ENCODE measurements around the gene VPS8. TPM values are rescaled to one million over a fixed set of nuclear protein-coding genes. Genes with fewer than 3 reads are reported as not detected.

VPS8 gene
- total and polyA plus RNA-seq, 4 donors: 49.3 to 155 (median 66.4) TPM

DNA sequence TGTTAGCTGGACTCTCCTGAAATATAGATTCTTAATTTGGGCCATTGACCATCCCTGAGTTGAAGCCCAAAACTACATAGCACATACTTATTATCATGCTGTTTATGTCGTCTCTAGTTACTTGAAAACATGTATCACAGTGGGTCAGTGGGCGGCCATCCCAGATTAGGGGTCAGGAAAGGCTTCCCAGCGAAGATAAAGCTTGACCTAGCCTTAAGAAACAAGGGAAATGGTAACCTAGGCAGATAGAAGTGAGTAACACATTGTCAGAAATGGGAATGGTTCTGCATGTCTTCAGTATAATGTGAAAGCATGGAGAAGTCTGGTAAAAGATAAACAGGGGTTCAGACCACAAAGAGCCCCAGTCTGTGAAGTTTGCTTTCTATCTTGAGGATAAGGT, 216.2 kb downstream of the VPS8 start:
- no peak overlapping the region for H3K27ac ChIP-seq (ENCODE audit: low read depth, low read length)
- H3K27me3 ChIP-seq (ENCODE audit: control insufficient read depth, insufficient read depth, low read length): no peaks in the 10 kb centered on the region
- DNase-seq (ENCODE audit: low read depth in 4 of 6, low spot score in 6 of 6): no peak
- peaks cover 2% of the 10 kb centered on the region for H3K36me3 ChIP-seq (ENCODE audit: control insufficient read depth, insufficient read depth, low read length)
- WGBS (ENCODE audit: insufficient coverage): 93% methylated on average over 3 of the region's 3 CpGs
- no peaks in the 10 kb centered on the region for H3K4me1 ChIP-seq (ENCODE audit: control insufficient read depth, insufficient read depth, low read length)
- H3K9me3 ChIP-seq (ENCODE audit: control insufficient read depth, insufficient read depth, low read length): no peaks in the 10 kb centered on the region
- no peak overlapping the region for H3K4me3 ChIP-seq (ENCODE audit: low read depth, low read length)

DNA sequence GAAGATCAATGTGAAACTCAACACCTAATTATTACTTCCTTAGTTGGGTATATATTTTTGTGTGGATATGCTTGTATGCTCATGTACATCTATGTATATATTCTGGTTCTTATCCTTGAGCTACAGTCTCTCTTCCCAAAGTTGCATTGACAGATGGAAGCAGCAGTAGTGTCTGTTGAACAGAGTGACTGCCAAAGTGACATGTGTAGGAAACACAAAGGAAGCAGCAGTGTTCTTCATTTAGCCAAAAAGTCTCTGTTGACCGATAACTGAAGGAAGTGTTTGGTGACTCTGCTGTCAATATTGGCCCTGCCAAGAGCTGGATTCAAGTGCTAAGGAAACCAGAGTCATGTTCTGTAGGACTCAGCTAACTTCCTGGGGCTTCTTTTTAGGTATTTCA, 217.1 kb downstream of the VPS8 start:
- peak in 1 of 6 donors; percentile 90 for DNase-seq (ENCODE audit: low read depth in 4 of 6, low spot score in 6 of 6)
- Histone ChIP-seq H3K9me3 (ENCODE audit: control insufficient read depth, insufficient read depth, low read length) (no peaks in the 10 kb centered on the region), H3K36me3 (ENCODE audit: control insufficient read depth, insufficient read depth, low read length) (peaks cover 2% of the 10 kb centered on the region), H3K27me3 (ENCODE audit: control insufficient read depth, insufficient read depth, low read length) (no peaks in the 10 kb centered on the region), H3K4me3 (ENCODE audit: low read depth, low read length) (no peak overlapping the region), H3K27ac (ENCODE audit: low read depth, low read length) (no peak overlapping the region), H3K4me1 (ENCODE audit: control insufficient read depth, insufficient read depth, low read length) (no peaks in the 10 kb centered on the region)
- 75% methylated on average over 1 of the region's 1 CpG for WGBS (ENCODE audit: insufficient coverage)

DNA sequence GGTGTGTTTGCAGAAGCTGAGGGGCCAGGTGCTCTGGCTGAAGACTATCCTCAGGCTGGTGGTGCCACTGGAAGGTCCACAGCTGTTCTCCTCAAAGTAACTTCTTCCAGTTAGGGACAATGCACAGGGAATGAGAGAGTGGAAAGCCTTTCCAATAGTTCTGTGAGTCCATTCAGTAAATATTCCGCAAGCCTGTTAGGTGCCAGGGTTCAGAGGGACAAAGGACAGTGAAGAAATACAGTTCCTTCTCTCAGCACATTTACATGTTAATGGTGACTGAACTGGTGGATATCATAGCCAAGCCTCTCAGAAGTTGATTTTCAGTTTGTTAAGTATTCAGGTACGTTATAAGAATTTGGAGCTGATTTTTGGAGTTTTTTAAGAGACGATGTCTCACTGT, 218.4 kb downstream of the VPS8 start:
- no peaks in the 10 kb centered on the region for H3K9me3 ChIP-seq (ENCODE audit: control insufficient read depth, insufficient read depth, low read length)
- H3K27ac ChIP-seq (ENCODE audit: low read depth, low read length): no peak overlapping the region
- WGBS (ENCODE audit: insufficient coverage): 77% methylated on average over 2 of the region's 3 CpGs
- no peak for DNase-seq (ENCODE audit: low read depth in 4 of 6, low spot score in 6 of 6)
- H3K4me3 ChIP-seq (ENCODE audit: low read depth, low read length): no peak overlapping the region
- no peaks in the 10 kb centered on the region for H3K27me3 ChIP-seq (ENCODE audit: control insufficient read depth, insufficient read depth, low read length)
- H3K4me1 ChIP-seq (ENCODE audit: control insufficient read depth, insufficient read depth, low read length): no peaks in the 10 kb centered on the region
- H3K36me3 ChIP-seq (ENCODE audit: control insufficient read depth, insufficient read depth, low read length): peaks cover 2% of the 10 kb centered on the region

GRCh38 chr3:185030951-185031350, 219.0 kb downstream of the VPS8 start:
- Histone ChIP-seq H3K4me3 (ENCODE audit: low read depth, low read length) (no peak overlapping the region), H3K9me3 (ENCODE audit: control insufficient read depth, insufficient read depth, low read length) (no peaks in the 10 kb centered on the region), H3K27ac (ENCODE audit: low read depth, low read length) (no peak overlapping the region), H3K4me1 (ENCODE audit: control insufficient read depth, insufficient read depth, low read length) (no peaks in the 10 kb centered on the region), H3K36me3 (ENCODE audit: control insufficient read depth, insufficient read depth, low read length) (peaks cover 2% of the 10 kb centered on the region), H3K27me3 (ENCODE audit: control insufficient read depth, insufficient read depth, low read length) (no peaks in the 10 kb centered on the region)
- no CpG with 5 or more reads among the region's 3 CpGs for WGBS (ENCODE audit: insufficient coverage)
- peak in 3 of 6 donors; percentile 15 to 44 (median 43) for DNase-seq (ENCODE audit: low read depth in 4 of 6, low spot score in 6 of 6)

DNA sequence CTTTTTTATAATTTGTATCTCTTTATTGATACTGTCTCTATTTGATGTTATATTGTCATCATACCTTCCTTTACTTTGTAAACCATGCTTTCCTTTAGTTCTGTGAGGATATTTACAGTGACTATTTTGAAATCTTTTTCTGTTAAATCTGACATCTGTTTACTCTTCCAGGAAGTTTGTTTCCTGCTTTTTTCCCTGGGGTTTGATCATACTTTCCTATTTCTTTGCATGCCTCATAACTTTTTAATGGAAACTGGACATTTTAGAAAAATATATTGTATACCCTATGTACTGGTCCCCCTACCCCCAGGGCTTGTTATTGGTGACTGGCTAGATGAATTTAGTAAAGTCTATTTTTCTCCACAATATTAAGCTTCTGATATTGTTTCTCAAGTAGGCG, 225.8 kb downstream of the VPS8 start:
- DNase-seq (ENCODE audit: low read depth in 4 of 6, low spot score in 6 of 6): no peak
- Histone ChIP-seq H3K27me3 (ENCODE audit: control insufficient read depth, insufficient read depth, low read length) (no peaks in the 10 kb centered on the region), H3K27ac (ENCODE audit: low read depth, low read length) (no peak overlapping the region), H3K4me3 (ENCODE audit: low read depth, low read length) (no peak overlapping the region), H3K4me1 (ENCODE audit: control insufficient read depth, insufficient read depth, low read length) (peaks cover 3% of the 10 kb centered on the region), H3K36me3 (ENCODE audit: control insufficient read depth, insufficient read depth, low read length) (no peaks in the 10 kb centered on the region), H3K9me3 (ENCODE audit: control insufficient read depth, insufficient read depth, low read length) (no peaks in the 10 kb centered on the region)
- no CpG with 5 or more reads among the region's 1 CpG for WGBS (ENCODE audit: insufficient coverage)

GRCh38 chr3:185040425-185040824, 228.5 kb downstream of the VPS8 start:
- no peak overlapping the region for H3K27ac ChIP-seq (ENCODE audit: low read depth, low read length)
- H3K36me3 ChIP-seq (ENCODE audit: control insufficient read depth, insufficient read depth, low read length): no peaks in the 10 kb centered on the region
- H3K4me1 ChIP-seq (ENCODE audit: control insufficient read depth, insufficient read depth, low read length): peaks cover 13% of the 10 kb centered on the region
- no peaks in the 10 kb centered on the region for H3K9me3 ChIP-seq (ENCODE audit: control insufficient read depth, insufficient read depth, low read length)
- 100% methylated on average over 1 of the region's 1 CpG for whole genome bisulfite sequencing (ENCODE audit: insufficient coverage)
- DNase-seq (ENCODE audit: low read depth in 4 of 6, low spot score in 6 of 6): no peak
- no peak overlapping the region for H3K4me3 ChIP-seq (ENCODE audit: low read depth, low read length)
- no peaks in the 10 kb centered on the region for H3K27me3 ChIP-seq (ENCODE audit: control insufficient read depth, insufficient read depth, low read length)

DNA sequence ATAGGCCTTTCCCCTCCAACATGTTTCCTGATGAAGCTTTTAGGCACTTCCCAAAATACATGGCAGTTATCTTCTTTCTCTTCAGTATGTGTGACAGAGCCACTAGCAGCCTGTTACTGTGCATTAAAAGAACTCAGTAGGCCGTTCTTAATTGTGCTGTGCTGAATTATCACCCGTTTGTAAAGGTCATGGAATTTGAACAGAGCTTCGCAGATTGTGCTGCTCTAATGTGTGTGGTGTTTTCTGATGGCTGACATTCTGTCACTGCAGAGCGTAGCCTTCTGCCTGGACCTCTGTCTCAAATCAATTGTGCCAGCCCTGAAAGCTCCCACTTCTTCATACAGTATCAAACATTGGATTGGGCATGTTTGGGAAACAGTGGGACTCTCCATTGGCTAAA, 229.6 kb downstream of the VPS8 start:
- peaks cover 15% of the 10 kb centered on the region for H3K4me1 ChIP-seq (ENCODE audit: control insufficient read depth, insufficient read depth, low read length)
- H3K36me3 ChIP-seq (ENCODE audit: control insufficient read depth, insufficient read depth, low read length): no peaks in the 10 kb centered on the region
- peak in 1 of 6 donors; percentile 24 for DNase-seq (ENCODE audit: low read depth in 4 of 6, low spot score in 6 of 6)
- 33% methylated on average over 3 of the region's 4 CpGs for WGBS (ENCODE audit: insufficient coverage)
- no peaks in the 10 kb centered on the region for H3K9me3 ChIP-seq (ENCODE audit: control insufficient read depth, insufficient read depth, low read length)
- no peak overlapping the region for H3K27ac ChIP-seq (ENCODE audit: low read depth, low read length)
- no peaks in the 10 kb centered on the region for H3K27me3 ChIP-seq (ENCODE audit: control insufficient read depth, insufficient read depth, low read length)
- H3K4me3 ChIP-seq (ENCODE audit: low read depth, low read length): no peak overlapping the region

GRCh38 chr3:185042312-185043050, 230.5 kb downstream of the VPS8 start:
- H3K36me3 ChIP-seq (ENCODE audit: control insufficient read depth, insufficient read depth, low read length): no peaks in the 10 kb centered on the region
- H3K9me3 ChIP-seq (ENCODE audit: control insufficient read depth, insufficient read depth, low read length): no peaks in the 10 kb centered on the region
- no peak overlapping the region for H3K4me3 ChIP-seq (ENCODE audit: low read depth, low read length)
- no peak overlapping the region for H3K27ac ChIP-seq (ENCODE audit: low read depth, low read length)
- peak in 1 of 6 donors; percentile 52 for DNase-seq (ENCODE audit: low read depth in 4 of 6, low spot score in 6 of 6)
- peaks cover 15% of the 10 kb centered on the region for H3K4me1 ChIP-seq (ENCODE audit: control insufficient read depth, insufficient read depth, low read length)
- no peaks in the 10 kb centered on the region for H3K27me3 ChIP-seq (ENCODE audit: control insufficient read depth, insufficient read depth, low read length)
- 59% methylated on average over 4 of the region's 7 CpGs for WGBS (ENCODE audit: insufficient coverage)

- no peak for DNase-seq (ENCODE audit: low read depth in 4 of 6, low spot score in 6 of 6)
- Histone ChIP-seq H3K4me1 (ENCODE audit: control insufficient read depth, insufficient read depth, low read length) (peaks cover 15% of the 10 kb centered on the region), H3K4me3 (ENCODE audit: low read depth, low read length) (no peak overlapping the region), H3K9me3 (ENCODE audit: control insufficient read depth, insufficient read depth, low read length) (no peaks in the 10 kb centered on the region), H3K36me3 (ENCODE audit: control insufficient read depth, insufficient read depth, low read length) (peaks cover 17% of the 10 kb centered on the region), H3K27me3 (ENCODE audit: control insufficient read depth, insufficient read depth, low read length) (no peaks in the 10 kb centered on the region), H3K27ac (ENCODE audit: low read depth, low read length) (no peak overlapping the region)
- WGBS (ENCODE audit: insufficient coverage): no CpG with 5 or more reads among the region's 1 CpG
Measured at GRCh38 chr3:185046164-185046515, 234.2 kb downstream of the VPS8 start.

DNA sequence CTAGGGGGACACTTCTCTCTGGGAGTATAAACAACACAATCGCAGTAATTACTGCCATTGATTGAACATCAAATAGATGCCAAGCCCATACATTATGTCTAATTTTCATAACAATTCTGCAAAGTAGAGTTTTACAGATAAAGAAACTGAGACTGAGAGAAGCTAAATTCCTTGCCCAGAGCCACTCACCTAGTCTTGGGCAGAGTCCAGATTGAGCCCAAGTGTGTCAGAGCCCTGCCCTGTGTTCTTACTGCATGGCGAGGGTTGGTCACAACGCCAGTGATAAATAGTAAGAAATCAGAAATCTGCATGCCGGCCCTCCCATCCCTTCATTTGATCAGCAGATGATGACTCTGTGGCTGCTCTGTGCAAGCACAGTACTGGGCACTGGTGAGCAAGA, 234.6 kb downstream of the VPS8 start:
- Histone ChIP-seq H3K36me3 (ENCODE audit: control insufficient read depth, insufficient read depth, low read length) (peaks cover 21% of the 10 kb centered on the region), H3K4me3 (ENCODE audit: low read depth, low read length) (no peak overlapping the region), H3K9me3 (ENCODE audit: control insufficient read depth, insufficient read depth, low read length) (no peaks in the 10 kb centered on the region), H3K4me1 (ENCODE audit: control insufficient read depth, insufficient read depth, low read length) (peaks cover 15% of the 10 kb centered on the region), H3K27ac (ENCODE audit: low read depth, low read length) (no peak overlapping the region), H3K27me3 (ENCODE audit: control insufficient read depth, insufficient read depth, low read length) (no peaks in the 10 kb centered on the region)
- no peak for DNase-seq (ENCODE audit: low read depth in 4 of 6, low spot score in 6 of 6)
- 87% methylated on average over 3 of the region's 4 CpGs for WGBS (ENCODE audit: insufficient coverage)
